GM19455 (cell line): ENCODE measurements around the gene CELF2.

ENCODE experiments used
- ATAC-seq: cut with Tn5 transposase; IDR thresholded peaks from one replicate; pipeline ENCODE4 v1.9.1; 2021; ENCODE audit not compliant: unreplicated experiment

Gene CELF2

DNA sequence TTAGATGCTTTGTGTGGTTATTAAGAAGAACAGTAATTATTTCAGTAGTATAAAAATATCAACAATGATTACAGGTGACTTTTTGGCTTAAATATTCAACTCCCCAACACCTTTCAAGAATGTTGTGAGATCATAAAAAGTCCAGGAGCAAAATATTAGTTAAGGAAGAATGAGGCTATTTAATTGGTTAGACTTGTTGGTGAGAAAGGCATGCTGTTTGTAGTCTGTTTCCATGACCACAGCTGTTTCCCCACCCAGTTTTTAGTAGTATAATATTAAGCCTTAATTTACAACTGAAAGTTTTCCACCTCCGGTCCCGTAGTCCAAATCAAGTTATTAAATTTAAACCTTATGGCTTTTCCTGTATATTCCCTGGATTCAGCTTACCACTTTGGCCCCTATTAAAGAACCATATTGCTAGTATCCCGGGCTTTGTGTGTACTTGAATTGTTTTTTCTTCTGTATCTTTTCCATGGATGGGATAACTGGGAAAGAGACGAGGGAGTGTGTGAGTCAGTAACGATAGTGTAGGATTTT is 133.3 kb downstream of the CELF2 start:
- ATAC-seq = no peak

DNA sequence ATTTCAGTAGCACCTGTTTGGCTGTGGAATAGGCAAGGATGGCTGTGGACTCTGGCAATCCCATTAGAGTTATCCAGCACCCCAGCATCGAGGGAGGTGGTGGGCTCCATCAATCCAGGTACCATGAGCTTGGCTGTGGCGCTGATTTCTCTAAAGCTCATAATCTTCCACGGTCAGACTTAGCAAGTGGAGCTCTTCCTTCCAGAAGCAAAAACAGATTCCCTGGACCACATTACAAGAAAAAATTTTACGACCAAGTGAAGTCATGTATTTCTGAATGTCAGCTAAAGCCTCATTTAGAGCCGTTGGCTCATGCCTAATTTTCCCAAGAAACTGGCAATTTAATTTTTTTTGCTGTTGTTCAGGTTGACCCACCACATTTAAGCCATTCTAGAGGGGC is 135.1 kb downstream of the CELF2 start:
- ATAC-seq = no peak

GRCh38 chr10:11153245-11153644 is 135.6 kb downstream of the CELF2 start:
- no peak for ATAC-seq

- no peak for ATAC-seq
Measured at GRCh38 chr10:11153766-11154165, 136.1 kb downstream of the CELF2 start.

- no peak for ATAC-seq
Measured at GRCh38 chr10:11154333-11154732, 136.7 kb downstream of the CELF2 start.

DNA sequence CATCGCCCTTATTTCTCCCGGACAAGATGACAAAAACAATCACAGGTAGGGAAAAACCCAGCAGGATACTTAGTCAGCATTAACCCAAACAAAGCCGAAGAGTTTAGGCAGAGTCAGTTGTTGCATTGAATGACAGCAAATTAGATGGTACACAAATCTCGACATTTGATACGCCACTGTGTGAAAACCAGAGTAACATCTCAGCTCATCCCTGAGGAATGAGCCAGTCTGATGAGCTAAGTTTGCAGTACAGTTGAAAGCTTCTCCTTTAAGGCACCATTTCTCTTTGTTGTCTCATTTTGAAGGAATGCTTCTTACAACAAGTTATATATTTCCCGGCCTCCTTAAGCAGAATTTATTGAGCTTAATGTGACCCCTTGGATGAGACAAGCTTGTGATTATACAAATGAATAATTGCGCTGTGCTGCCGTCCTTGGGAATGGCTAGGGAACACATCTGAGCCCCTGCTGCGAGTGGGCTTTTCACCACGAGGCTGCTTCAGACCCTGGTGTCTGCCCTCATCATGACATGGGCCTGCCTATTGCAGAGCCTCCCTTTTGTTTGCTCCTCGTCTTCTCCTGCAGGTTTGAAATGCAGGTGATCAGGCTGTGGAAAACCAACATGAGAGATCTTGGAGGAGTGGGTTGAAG is 137.3 kb downstream of the CELF2 start:
- no peak for ATAC-seq

- ATAC-seq = no peak
Measured at GRCh38 chr10:11156480-11156879, 138.8 kb downstream of the CELF2 start.

GRCh38 chr10:11157292-11158076 is 139.8 kb downstream of the CELF2 start:
- no peak for ATAC-seq

GRCh38 chr10:11158080-11158479 is 140.4 kb downstream of the CELF2 start:
- no peak for ATAC-seq

GRCh38 chr10:11159543-11160215 is 142.0 kb downstream of the CELF2 start:
- ATAC-seq = no peak

GRCh38 chr10:11161096-11161495 is 143.4 kb downstream of the CELF2 start:
- no peak for ATAC-seq

GRCh38 chr10:11161910-11162309 is 144.2 kb downstream of the CELF2 start:
- ATAC-seq = no peak

- peak; percentile 75 for ATAC-seq
Measured at GRCh38 chr10:11162828-11163599, 145.3 kb downstream of the CELF2 start.

DNA sequence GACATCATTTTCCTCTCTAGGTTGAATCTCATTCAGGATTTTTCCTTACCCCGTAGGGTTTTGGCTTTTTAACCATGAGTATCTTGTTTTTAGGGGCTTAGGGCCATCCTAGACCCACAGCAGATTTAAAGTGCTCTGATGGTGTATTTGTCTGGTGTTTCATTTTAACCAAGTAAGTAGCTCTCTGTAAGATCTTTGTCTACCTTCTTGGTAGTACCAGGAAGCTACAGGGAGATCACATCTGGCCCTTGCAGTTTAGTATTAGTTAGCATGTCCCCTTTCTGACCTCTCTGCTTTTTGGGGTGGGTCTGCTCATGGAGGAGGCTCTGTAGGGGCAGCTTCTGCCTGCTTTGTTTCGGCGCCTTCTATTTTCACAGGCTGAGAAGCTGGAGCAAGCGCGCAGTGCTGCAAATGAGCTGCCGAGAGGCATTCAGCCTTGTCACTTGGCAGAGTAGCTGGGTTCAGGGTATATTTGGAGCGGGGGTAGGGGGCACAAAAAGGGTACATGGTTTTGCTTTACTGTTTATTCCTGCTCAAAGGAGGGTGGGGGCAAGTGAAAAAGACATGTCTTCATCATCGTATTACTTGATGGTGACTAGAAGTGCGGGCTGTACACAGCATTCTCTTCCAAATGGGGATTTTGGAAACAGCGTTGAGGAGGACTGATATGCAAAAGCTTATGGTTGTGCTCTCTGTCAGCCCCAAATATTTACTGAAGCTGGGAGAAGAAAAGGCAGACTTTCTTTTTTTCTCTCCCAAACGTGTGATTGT is 146.3 kb downstream of the CELF2 start:
- no peak for ATAC-seq

GRCh38 chr10:11164551-11164802 is 146.8 kb downstream of the CELF2 start:
- ATAC-seq = no peak

DNA sequence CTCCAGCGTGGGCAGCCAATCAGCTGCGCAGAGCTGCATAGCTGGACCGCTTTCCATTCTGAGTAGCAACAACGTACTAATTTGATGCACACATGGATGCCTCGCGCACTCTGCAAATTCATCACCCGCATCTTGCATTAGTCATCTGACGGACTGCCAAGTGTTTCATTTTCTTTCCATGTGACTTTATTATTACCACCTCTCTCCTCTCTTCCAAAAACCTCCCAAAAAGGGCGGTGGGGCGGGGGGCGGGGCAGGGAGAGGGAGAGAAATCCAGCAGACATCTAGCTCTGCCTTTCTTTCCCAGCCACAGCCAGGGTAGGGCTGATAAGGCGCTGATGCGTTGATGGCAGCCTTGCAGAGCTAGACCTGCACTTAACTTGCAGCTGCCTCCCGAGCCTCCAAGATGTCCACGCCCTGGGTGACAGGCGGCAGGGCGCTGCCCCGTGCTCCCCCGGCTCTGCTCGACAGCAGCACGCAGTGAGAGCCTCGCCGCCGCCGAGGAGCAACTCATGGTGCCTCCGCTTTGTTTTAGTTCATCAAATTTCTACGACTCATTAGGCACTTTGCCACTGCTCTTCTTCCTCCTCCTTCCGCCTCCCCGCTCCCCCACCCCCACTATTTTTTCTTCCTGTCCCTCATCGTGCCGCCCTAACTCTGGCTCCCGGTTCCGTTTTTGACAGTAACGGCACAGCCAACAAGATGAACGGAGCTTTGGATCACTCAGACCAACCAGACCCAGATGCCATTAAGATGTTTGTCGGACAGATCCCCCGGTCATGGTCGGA is 147.3 kb downstream of the CELF2 start:
- ATAC-seq = peak; percentile 19

DNA sequence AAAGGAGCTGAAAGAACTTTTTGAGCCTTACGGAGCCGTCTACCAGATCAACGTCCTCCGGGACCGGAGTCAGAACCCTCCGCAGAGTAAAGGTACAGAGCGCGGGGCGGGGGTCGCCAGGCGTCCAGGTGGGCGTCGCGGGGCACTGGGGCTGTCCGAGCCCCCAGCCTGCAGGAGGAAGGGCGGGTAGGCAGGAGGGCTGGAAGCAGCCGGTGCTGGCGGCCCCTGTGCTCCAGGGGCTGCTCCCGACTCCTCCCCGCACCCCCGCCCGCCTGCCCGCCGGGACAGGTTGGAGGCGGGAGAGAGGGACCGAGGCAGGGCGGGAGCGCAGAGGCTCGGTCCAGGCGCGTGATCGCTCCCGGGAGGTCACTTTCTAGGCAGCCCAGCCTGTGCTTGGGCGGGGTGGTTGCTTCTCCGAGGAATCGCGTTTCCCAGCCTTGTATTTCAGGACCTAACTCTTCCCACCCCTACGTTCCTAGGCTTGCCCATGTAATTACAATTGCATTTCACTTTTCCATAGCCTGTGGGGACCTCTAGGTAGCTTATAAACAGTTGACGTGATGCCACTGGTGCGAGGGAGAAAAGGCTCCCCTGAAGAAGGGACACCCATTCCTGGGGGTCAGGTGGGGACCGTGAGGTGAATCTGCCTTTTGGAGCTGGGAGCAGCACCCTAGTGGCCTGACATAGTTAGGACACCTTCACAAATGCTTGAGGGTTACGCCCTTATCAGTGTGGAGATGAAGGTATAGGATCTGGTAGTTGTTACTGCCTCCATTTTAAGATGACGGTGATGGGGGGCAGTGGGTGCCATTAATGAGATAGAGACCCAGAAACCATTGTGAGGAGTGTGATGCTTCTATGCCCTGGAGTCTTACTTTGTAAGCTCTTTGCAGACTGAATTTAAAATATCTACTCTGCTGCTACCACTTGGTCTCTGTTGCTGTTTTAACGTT is 148.2 kb downstream of the CELF2 start:
- ATAC-seq = peak; percentile 60

GRCh38 chr10:11166550-11166949 is 148.9 kb downstream of the CELF2 start:
- no peak for ATAC-seq
